Activated CD8-positive, alpha-beta memory T cell treated with anti-CD3 and anti-CD28 coated beads, Interleukin-2, amount 50 U/mL, for 48 hours (primary cell): ENCODE measurements around the gene HOXB8.
A peak's percentile ranks its signal among the peaks of the same experiment; 100 is the strongest.

Experiments
- DNase-seq: peaks from one replicate; pipeline ENCODE4 v3.0.0-alpha.2; 2020

The HOXB8 gene

GRCh38 chr17:48624544-48625494 is 9.7 kb upstream of the HOXB8 start:
- DNase-seq = no peak

- no peak for DNase-seq
These were observed 9.0 kb upstream of the HOXB8 start for GRCh38 chr17:48624118-48624517.

- DNase-seq = no peak
These were observed 8.5 kb upstream of the HOXB8 start for GRCh38 chr17:48623583-48623982.

GRCh38 chr17:48622857-48623256 is 7.8 kb upstream of the HOXB8 start:
- DNase-seq = no peak

- DNase-seq = no peak
These were observed 6.6 kb upstream of the HOXB8 start for GRCh38 chr17:48621410-48622392.

GRCh38 chr17:48620461-48621139 is 5.5 kb upstream of the HOXB8 start:
- DNase-seq = no peak

GRCh38 chr17:48619826-48620449 is 4.8 kb upstream of the HOXB8 start:
- DNase-seq = no peak

GRCh38 chr17:48618256-48618896 is 3.3 kb upstream of the HOXB8 start:
- peak; percentile 96 for DNase-seq

- DNase-seq = no peak
These were observed 2.6 kb upstream of the HOXB8 start for GRCh38 chr17:48617471-48618255.

GRCh38 chr17:48616717-48617470 is 1.8 kb upstream of the HOXB8 start:
- DNase-seq = no peak

GRCh38 chr17:48615963-48616716 is 1.0 kb upstream of the HOXB8 start:
- DNase-seq = no peak

GRCh38 chr17:48613862-48614694 is 1.0 kb downstream of the HOXB8 start:
- no peak for DNase-seq

GRCh38 chr17:48612854-48613691 is 2.0 kb downstream of the HOXB8 start:
- no peak for DNase-seq

GRCh38 chr17:48612456-48612853 is 2.6 kb downstream of the HOXB8 start:
- DNase-seq = no peak

- DNase-seq = no peak
These were observed 3.2 kb downstream of the HOXB8 start for GRCh38 chr17:48611681-48612455.

GRCh38 chr17:48611213-48611612 is 3.9 kb downstream of the HOXB8 start:
- no peak for DNase-seq
